Left lung (tissue), 10 donors: ENCODE data around the gene HACD2. TPM values are rescaled to one million over a fixed set of nuclear protein-coding genes. Genes with fewer than 3 reads are reported as not detected.
"Not testable (repeated sequence)": the region's sequence is repeated elsewhere in the genome, so short reads cannot be mapped to it uniquely, and the experiment has no call there.

Experiments used
- ATAC-seq: fragments of 200-7000 bp; cut with Tn5 transposase; one replicate; pipeline ENCODE4 v1.9.1; 2020; ENCODE audit warnings: moderate library complexity
- DNase-seq, 4 donors: peaks; one replicate each; pipeline ENCODE4 v3.0.0-alpha.2; 2013 to 2020
- H3K27ac ChIP-seq, 2 donors: fragments of 200-600 bp; sonication (generic) in 1 of 2; one replicate each; pipeline versions ENCODE4 v1.5.0 to v1.8.0; 2020 to 2021
- H3K27me3 ChIP-seq, 2 donors: fragments of 200-600 bp; sonication (generic) in 1 of 2; one replicate each; pipeline versions ENCODE4 v1.5.0 to v1.8.0; 2020 to 2021
- H3K36me3 ChIP-seq, 2 donors: fragments of 200-600 bp; sonication (generic) in 1 of 2; one replicate each; pipeline versions ENCODE4 v1.5.0 to v1.8.0; 2020 to 2021
- H3K4me1 ChIP-seq, 2 donors: fragments of 200-600 bp; one replicate each; pipeline ENCODE4 v1.8.0; 2021
- H3K4me3 ChIP-seq, 2 donors: fragments of 200-600 bp; sonication (generic) in 1 of 2; one replicate each; pipeline versions ENCODE4 v1.5.0 to v1.8.0; 2020 to 2021; ENCODE audit warnings: mild to moderate bottlenecking in 1 of 2
- H3K9me3 ChIP-seq, 2 donors: fragments of 200-600 bp; sonication (generic) in 1 of 2; one replicate each; pipeline versions ENCODE4 v1.5.0 to v1.8.0; 2020 to 2021
- CTCF ChIP-seq, 2 donors: fragments of 200-600 bp; sonication (generic) in 1 of 2; IDR thresholded peaks; one replicate each; pipeline versions ENCODE4 v1.5.0 to v1.8.0; 2021; ENCODE audit warnings: antibody characterized with exemption in 2 of 2
- intact Hi-C, 2 donors: fragments of 100-400 bp; cut with DNase I; formaldehyde crosslinking; loops; one replicate each; pipeline versions ENCODE4 v1.11.2 to v1.14.2; 2022
- polyA plus RNA-seq, 6 donors: library from polyadenylated mRNA; unstranded; fragments of 120-200 nt; gene quantifications; one replicate each; pipeline ENCODE4 v1.2.1, GENCODE V29; 2013; ENCODE audit not compliant: insufficient read length in 6 of 6
- total RNA-seq, 2 donors: library from RNA; stranded (reverse); fragmentation: NEBNext Ultra II Directional; extraction: Animal tissue kit (Norgen Biotek cat#: 25700); gene quantifications; one replicate each; pipeline ENCODE4 v1.2.1, GENCODE V29; 2021
- donor health status: DM: no; HTN: yes; CAD: no.
- donor health status: DM: no; HTN: no; CAD: no.

The HACD2 gene
- total and polyA plus RNA-seq, 8 donors = 33.6 to 60.9 (median 39.0) TPM

GRCh38 chr3:123613543-123613942 is 28.7 kb upstream of the HACD2 start:
- H3K4me3 ChIP-seq = no peak overlapping the region
- TF ChIP-seq CTCF (IDR thresholded peaks at IDR 0.05) = no peak
- H3K27me3 ChIP-seq = no peaks in the 10 kb centered on the region
- H3K4me1 ChIP-seq = peaks cover 0 to 13% of the 10 kb centered on the region in 2 donors
- H3K36me3 ChIP-seq = peaks cover 0 to 31% of the 10 kb centered on the region in 2 donors
- no peak overlapping the region for H3K27ac ChIP-seq
- H3K9me3 ChIP-seq = no peaks in the 10 kb centered on the region
- ATAC-seq (no peak), DNase-seq (no peak)
- intact Hi-C loops = no loop called here

GRCh38 chr3:123611674-123612073 is 26.8 kb upstream of the HACD2 start:
- H3K27me3 ChIP-seq, ATAC-seq, H3K4me1 ChIP-seq, H3K27ac ChIP-seq, H3K9me3 ChIP-seq, H3K4me3 ChIP-seq, intact Hi-C loops, DNase-seq: not testable (repeated sequence)
- H3K36me3 ChIP-seq = peaks cover 0 to 21% of the 10 kb centered on the region in 2 donors

GRCh38 chr3:123611082-123611481 is 26.2 kb upstream of the HACD2 start:
- no peaks in the 10 kb centered on the region for H3K27me3 ChIP-seq
- peaks cover 0 to 21% of the 10 kb centered on the region in 2 donors for H3K36me3 ChIP-seq
- H3K4me1 ChIP-seq = peaks cover 0 to under 1% of the 10 kb centered on the region in 2 donors
- intact Hi-C loops = no loop called here
- no peak for ATAC-seq
- no peak overlapping the region for H3K27ac ChIP-seq
- no peak for TF ChIP-seq CTCF (IDR thresholded peaks at IDR 0.05)
- no peaks in the 10 kb centered on the region for H3K9me3 ChIP-seq
- no peak overlapping the region for H3K4me3 ChIP-seq
- no peak for DNase-seq

GRCh38 chr3:123610331-123610730 is 25.5 kb upstream of the HACD2 start:
- intact Hi-C loops = no loop called here
- no peak for TF ChIP-seq CTCF (IDR thresholded peaks at IDR 0.05)
- DNase-seq (no peak), ATAC-seq (no peak)
- H3K27me3 ChIP-seq = no peaks in the 10 kb centered on the region
- H3K36me3 ChIP-seq = peaks cover 0 to 21% of the 10 kb centered on the region in 2 donors
- H3K4me3 ChIP-seq = no peak overlapping the region
- peaks cover 0 to 8% of the 10 kb centered on the region in 2 donors for H3K4me1 ChIP-seq
- H3K27ac ChIP-seq = no peak overlapping the region
- no peaks in the 10 kb centered on the region for H3K9me3 ChIP-seq

GRCh38 chr3:123609063-123609462 is 24.2 kb upstream of the HACD2 start:
- intact Hi-C loops = no loop called here
- ATAC-seq (no peak), DNase-seq (no peak)
- Histone ChIP-seq H3K27me3 (no peaks in the 10 kb centered on the region), H3K27ac (no peak overlapping the region), H3K9me3 (no peaks in the 10 kb centered on the region), H3K4me3 (no peak overlapping the region), H3K36me3 (peaks cover 0 to 14% of the 10 kb centered on the region in 2 donors), H3K4me1 (peaks cover 4 to 13% of the 10 kb centered on the region in 2 donors)
- TF ChIP-seq CTCF (IDR thresholded peaks at IDR 0.05) = no peak

- peaks cover 0 to 8% of the 10 kb centered on the region in 2 donors for H3K36me3 ChIP-seq
- no peak overlapping the region for H3K4me3 ChIP-seq
- H3K9me3 ChIP-seq = no peaks in the 10 kb centered on the region
- no peak for TF ChIP-seq CTCF (IDR thresholded peaks at IDR 0.05)
- H3K27ac ChIP-seq = no peak overlapping the region
- H3K4me1 ChIP-seq = peaks cover 4 to 15% of the 10 kb centered on the region in 2 donors
- no peaks in the 10 kb centered on the region for H3K27me3 ChIP-seq
- ATAC-seq = no peak
- intact Hi-C loops = no loop called here
- DNase-seq = no peak
Observed at GRCh38 chr3:123608263-123608937, 23.5 kb upstream of the HACD2 start.
